Activated naive CD8-positive, alpha-beta T cell treated with anti-CD3 and anti-CD28 coated beads, Interleukin-2, amount 50 U/mL, for 24 hours (primary cell): Measurements from ENCODE around the gene DPF3.

Experiments used
- ATAC-seq: fragments of 150-1000 bp; cut with Tn5 transposase; one replicate; pipeline ENCODE4 v1.10.0; 2021
- DNase-seq: peaks from one replicate; pipeline ENCODE4 v3.0.0; 2021
- H3K27ac Mint-ChIP-seq: one replicate; pipeline ENCODE4 v1.8.0; 2021; ENCODE audit warnings: mild to moderate bottlenecking, mixed read lengths
- H3K27me3 Mint-ChIP-seq: one replicate; pipeline ENCODE4 v1.8.0; 2021; ENCODE audit warnings: mixed read lengths
- H3K36me3 Mint-ChIP-seq: one replicate; pipeline ENCODE4 v1.8.0; 2021; ENCODE audit warnings: low read depth, mixed read lengths
- H3K4me1 Mint-ChIP-seq: one replicate; pipeline ENCODE4 v1.8.0; 2021; ENCODE audit warnings: mixed read lengths
- H3K4me3 Mint-ChIP-seq: one replicate; pipeline ENCODE4 v1.8.0; 2021; ENCODE audit warnings: mild to moderate bottlenecking, moderate library complexity, mixed read lengths
- H3K9me3 Mint-ChIP-seq: one replicate; pipeline ENCODE4 v1.8.0; 2021; ENCODE audit warnings: mixed read lengths

DPF3 gene

DNA sequence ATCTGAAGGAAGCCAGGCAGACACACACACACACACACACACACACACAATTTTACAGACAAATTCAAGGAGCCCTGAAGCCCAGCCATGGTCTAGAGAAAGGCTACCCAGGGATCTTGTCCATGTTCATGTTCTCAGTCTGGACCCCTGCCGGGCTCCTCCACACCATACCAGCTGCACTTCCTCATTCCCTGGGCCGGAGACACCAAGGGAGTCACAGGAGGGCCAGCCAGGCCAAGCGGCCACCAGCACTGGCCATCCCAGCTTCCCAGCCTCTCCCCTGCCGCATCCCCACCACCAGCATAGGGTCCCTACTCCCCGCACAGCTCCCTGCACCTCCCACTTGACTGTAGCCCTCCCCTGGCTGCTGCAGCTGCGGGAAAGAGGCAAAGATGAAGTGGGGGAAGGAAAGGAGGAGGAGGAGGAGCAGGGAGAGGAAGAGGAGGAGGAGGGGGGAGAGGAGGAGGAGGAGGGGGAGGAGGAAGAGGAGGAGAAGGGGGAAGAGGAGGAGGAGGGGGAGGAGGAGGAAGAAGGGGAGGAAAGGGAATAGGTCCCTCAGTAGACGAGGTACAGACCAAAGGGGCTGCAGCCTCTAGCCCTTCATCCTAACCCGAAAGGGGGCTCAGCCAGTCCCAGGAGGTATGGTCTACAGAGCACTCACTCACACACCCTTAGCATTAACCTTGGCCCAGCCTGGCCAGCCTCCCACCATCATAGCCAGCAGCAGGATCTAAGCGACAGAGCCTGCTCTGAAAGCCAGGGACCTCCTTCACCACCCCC lies 293.2 kb downstream of the DPF3 start:
- Mint-ChIP-seq H3K27me3 (peaks cover 21% of the 10 kb centered on the region), H3K9me3 (no peaks in the 10 kb centered on the region)

DNA sequence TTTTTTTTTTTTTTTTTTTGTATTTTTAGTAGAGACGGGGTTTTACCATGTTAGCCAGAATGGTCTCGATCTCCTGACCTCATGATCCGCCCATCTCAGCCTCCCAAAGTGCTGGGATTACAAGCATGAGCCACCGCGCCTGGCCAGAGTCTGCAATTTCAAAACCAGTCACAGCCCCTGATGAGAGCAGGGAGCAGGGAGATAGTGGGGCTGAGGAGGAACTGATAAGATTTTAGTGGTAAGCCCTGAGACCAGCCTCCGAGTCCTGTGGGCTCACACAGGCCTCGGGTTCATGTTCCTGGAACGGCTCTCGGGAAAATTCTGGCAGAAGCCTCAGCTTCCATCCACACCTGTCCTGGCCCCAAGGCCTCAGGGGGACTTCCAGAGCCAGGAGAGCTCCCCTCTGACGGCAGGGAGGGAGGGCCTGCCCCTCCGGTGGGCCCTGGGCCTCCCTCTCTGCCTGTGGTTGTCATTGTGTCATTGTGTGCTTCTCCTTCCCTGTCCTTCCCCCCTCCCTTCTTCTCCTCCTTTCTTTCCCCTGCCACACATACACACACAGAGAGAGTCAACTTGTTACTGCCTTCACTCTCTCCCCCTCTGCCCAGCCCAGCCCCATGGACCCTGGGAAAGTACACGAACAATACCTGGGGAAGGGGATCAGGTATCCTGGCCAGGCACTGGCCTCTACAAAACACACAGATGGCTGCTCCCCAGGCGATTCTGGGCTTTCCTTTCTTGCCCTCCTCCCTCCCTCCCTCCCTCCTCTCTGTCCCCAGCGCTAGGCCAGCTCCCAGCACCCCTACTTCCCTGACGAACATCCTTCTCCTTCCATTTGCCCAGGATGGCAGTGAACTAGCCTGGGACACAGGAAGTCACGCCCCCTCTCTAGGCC lies 294.1 kb downstream of the DPF3 start:
- Mint-ChIP-seq H3K4me3 (no peak overlapping the region), H3K27me3 (peaks cover 23% of the 10 kb centered on the region), H3K36me3 (no peaks in the 10 kb centered on the region)

More for the DNA sequence above, 293.2 kb downstream of the DPF3 start:
- ATAC-seq: no peak
- Mint-ChIP-seq H3K4me1 (peaks cover 17% of the 10 kb centered on the region), H3K4me3 (no peak overlapping the region), H3K36me3 (no peaks in the 10 kb centered on the region), H3K27ac (no peak overlapping the region)
- no peak for DNase-seq

DNA sequence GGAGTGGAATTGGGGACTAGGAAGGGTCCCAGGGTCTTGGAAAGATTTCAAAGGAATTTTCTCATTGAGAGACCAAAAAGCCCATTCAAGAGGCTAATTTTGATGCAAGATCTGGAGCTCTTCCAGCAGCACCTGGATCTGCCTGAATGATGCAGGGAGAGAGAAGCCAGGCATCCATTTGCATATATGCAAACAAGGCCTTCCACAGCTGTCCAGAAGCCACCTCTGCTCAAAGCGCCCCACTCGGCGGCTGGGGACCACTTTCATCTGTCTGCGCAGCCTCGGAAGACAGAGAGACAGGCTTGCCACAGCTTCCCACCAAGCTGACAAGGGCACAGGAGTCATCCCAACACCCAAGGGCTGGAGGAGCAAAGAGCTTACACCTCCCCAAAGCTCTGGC lies 295.6 kb downstream of the DPF3 start:
- Mint-ChIP-seq H3K27ac (no peak overlapping the region), H3K36me3 (no peaks in the 10 kb centered on the region), H3K9me3 (no peaks in the 10 kb centered on the region), H3K4me3 (no peak overlapping the region), H3K4me1 (peaks cover 40% of the 10 kb centered on the region), H3K27me3 (peaks cover 23% of the 10 kb centered on the region)
- ATAC-seq (no peak), DNase-seq (no peak)

More for the DNA sequence above, 294.1 kb downstream of the DPF3 start:
- Mint-ChIP-seq H3K4me1 (peaks cover 26% of the 10 kb centered on the region), H3K9me3 (no peaks in the 10 kb centered on the region), H3K27ac (no peak overlapping the region)
- ATAC-seq (no peak), DNase-seq (no peak)

DNA sequence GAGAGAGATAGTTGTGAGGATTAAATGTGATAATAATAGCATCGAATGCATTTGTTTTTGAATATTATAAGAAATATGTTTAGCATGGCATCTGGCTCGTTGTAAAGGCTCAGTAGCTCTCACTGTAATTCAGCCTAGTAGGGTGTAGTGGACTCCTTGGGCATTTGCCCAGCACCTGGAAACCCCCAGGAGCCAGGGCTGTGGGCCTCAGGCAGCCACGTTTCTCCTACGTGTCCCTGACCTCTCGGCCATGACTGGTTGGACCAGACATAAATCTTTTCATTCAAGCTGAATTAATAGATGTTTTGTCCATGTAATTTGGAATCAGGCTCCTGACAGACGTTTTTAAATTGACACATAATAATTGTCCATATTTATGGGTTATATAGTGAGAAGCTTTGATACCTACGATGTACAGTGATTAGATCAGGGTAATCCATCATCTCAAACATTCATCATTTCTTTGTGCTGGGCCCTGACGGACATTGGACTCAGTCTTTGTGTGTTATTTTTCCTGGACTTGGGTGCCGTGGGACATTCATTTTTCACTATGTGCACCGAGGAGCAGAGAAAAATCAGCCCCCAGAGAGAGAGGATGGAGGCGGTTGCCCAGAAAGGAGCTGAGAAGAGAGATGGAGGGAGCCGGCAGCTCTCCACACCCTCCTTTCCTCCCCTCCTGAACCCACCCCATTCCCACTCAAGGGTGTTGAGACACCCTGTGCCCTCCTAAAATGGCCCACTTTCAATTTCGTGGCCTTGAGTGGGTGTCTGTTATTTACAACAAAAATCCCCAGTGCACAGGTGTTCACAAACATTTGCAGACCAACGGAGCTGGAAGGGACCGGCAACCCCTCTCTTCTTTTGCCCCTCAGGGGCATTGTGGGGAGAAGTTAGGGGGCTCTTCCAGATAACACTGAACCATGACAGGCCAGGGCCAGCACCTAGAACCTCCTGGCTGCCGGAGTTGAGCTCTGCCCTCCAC lies 296.4 kb downstream of the DPF3 start:
- no peaks in the 10 kb centered on the region for H3K9me3 Mint-ChIP-seq
- peaks cover 27% of the 10 kb centered on the region for H3K27me3 Mint-ChIP-seq
- H3K4me3 Mint-ChIP-seq: no peak overlapping the region
- H3K27ac Mint-ChIP-seq: no peak overlapping the region
- peaks cover 48% of the 10 kb centered on the region for H3K4me1 Mint-ChIP-seq
- no peaks in the 10 kb centered on the region for H3K36me3 Mint-ChIP-seq
- ATAC-seq (no peak), DNase-seq (no peak)

DNA sequence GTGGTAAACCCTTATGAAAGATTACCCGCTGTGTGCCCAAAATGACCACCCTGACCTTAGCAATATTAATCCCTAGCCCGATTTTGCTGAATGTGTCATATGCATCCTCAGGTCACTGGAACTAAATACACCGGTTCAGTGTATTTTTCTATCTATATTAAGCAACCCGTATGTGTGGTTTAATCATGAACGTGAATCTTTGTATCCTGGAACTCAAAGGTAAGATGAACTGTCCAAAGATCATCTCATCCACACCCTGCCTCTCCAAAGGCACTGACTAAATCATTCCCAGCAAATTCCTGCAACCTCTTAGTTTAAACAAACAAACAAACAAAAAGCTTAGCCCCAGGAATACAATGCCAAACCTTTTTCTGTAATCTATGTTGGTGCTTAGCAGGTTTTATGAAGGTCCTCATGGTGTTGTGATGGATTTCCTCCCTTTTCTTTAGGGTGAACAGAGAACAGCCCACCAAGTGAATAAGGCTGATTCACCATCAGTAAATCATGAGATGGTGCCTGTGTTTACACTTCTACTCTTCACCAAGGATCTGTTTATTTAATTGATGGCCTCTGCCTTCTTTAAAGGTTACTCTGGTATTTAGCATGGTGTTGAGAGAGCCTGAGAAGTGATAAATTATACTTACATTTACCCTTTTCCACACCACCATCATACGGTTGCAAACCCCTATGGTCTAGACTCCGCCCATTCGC lies 298.6 kb downstream of the DPF3 start:
- Mint-ChIP-seq H3K4me1 (peaks cover 68% of the 10 kb centered on the region), H3K27me3 (peaks cover 28% of the 10 kb centered on the region), H3K27ac (no peak overlapping the region), H3K36me3 (no peaks in the 10 kb centered on the region), H3K9me3 (no peaks in the 10 kb centered on the region), H3K4me3 (no peak overlapping the region)
- ATAC-seq (no peak), DNase-seq (no peak)

DNA sequence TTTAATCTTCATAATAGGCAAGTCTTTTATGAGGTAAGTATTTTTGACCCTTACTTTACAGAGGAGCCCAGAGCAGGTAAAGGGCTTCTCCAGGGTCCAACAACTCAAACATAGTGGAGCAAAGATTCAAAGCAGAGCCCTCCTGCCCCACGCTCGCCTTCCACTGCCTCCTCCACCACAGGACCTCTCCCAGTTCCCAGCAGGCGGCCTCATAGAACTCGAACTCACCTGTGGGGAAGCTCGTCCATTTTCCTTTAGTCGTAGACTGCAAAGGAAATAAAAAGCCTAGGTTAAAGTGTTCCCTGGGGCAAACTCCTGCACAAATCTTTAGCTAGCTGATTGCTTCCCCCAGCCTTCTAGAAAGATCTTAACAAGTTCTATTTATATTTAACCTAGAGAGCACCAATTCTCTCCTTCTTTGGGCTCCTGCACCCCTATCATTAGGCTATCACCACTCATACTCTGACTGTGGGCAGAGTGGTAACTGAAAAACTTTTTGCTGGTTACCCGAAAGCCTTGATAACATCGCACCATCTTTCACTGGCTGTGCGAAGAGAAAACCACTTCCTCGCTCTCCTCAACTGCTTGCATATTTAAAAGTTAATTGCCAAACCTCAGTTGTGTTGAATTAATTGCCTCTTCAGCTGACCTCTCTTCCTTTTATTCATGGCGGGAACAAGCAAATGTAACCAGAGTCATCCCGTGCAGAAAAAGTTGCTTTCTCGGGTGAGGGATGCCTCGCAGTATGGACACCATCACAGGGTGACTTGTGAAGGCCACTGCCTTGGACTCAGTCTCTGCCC lies 299.6 kb downstream of the DPF3 start:
- Mint-ChIP-seq H3K9me3 (peaks cover 8% of the 10 kb centered on the region), H3K4me3 (peak overlapping the region; percentile 27), H3K36me3 (no peaks in the 10 kb centered on the region), H3K4me1 (peaks cover 75% of the 10 kb centered on the region), H3K27me3 (peaks cover 26% of the 10 kb centered on the region), H3K27ac (peak overlapping the region; percentile 68)
- DNase-seq: peak; percentile 19
- ATAC-seq: peak; percentile 91

DNA sequence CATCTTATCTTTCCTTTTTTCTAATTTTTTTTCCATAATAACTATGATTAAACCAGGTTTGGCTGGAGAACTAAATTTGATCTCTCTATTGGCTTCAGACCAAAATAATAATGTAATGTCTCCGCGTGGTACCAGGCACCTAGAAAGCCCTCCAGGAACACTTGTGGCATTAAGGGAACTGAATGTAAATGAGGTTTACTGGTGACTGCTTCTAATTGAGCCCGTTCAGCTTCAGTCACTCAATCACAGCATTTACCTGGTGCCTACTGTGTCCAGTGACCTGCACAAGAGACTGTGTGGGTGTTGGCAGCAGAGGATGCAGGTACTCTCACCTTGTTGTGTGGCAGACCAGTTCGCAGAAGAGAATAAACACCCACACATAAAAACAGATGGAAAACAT lies 302.5 kb downstream of the DPF3 start:
- H3K27me3 Mint-ChIP-seq: peaks cover 26% of the 10 kb centered on the region
- no peak for DNase-seq
- no peak overlapping the region for H3K4me3 Mint-ChIP-seq
- peaks cover 62% of the 10 kb centered on the region for H3K4me1 Mint-ChIP-seq
- H3K9me3 Mint-ChIP-seq: peaks cover 11% of the 10 kb centered on the region
- no peak for ATAC-seq
- H3K27ac Mint-ChIP-seq: no peak overlapping the region
- H3K36me3 Mint-ChIP-seq: no peaks in the 10 kb centered on the region

DNA sequence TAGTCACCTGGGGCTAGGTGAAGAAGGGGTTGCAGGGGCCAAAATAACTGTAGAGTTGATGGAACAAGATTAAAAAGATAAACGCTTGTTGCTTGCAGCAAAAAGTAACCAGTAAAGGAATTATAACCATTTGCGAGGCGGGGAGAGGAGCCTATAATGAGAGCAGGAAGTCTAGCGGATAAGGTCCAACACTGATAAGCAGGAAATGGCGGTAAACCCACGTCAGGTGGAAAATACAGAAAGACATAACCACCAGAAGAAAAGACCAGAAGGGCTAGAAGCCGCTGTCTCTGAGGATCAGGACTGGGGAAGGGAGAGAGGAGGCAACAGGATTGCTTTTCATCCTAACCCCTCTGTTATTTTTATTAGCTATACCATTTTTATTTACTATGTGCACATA lies 303.3 kb downstream of the DPF3 start:
- Mint-ChIP-seq H3K4me3 (peak overlapping the region; percentile 27), H3K4me1 (peaks cover 56% of the 10 kb centered on the region), H3K36me3 (no peaks in the 10 kb centered on the region), H3K27me3 (peaks cover 19% of the 10 kb centered on the region), H3K9me3 (peaks cover 12% of the 10 kb centered on the region), H3K27ac (no peak overlapping the region)
- DNase-seq: peak; percentile 18
- ATAC-seq: peak; percentile 54

DNA sequence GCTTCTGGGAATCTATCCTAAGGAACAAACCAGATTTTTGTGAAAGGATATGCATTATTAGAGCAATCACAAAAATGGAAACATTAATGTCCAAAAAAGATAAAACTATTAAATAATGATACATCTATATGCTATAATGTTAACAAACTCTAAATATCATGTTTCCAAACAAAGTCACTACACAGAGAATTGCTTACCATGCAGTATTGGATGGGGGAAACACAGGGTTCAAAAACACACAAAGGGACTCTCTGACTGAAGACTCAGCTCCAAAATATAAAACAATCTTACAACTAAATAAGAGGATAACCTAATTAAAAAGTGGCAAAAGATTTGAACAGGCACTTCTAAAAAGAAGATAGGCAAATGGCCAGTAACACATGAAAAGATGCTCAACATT lies 304.2 kb downstream of the DPF3 start:
- no peaks in the 10 kb centered on the region for H3K36me3 Mint-ChIP-seq
- H3K4me1 Mint-ChIP-seq: peaks cover 48% of the 10 kb centered on the region
- peaks cover 22% of the 10 kb centered on the region for H3K27me3 Mint-ChIP-seq
- DNase-seq (no peak), ATAC-seq (no peak)
- peaks cover 12% of the 10 kb centered on the region for H3K9me3 Mint-ChIP-seq
- no peak overlapping the region for H3K27ac Mint-ChIP-seq
- no peak overlapping the region for H3K4me3 Mint-ChIP-seq

DNA sequence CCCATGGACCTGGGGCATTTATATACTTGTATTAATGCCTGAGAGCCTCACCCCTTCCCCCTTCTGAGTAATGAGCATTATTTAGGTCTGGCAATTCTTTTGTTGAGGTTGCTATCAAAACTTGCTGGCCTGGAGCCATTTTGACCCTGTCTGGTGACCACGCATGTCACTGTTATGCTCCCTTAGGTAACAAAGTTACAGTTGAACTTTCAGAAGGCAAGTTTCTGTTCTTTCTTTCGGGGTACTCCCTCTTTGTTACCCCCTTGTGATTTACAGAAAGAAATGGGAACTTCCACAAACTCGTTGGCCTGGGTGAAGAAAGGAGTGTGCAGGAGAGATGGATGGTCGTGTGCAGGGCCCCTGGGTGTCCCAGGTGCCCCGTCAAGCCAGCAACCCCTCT lies 305.4 kb downstream of the DPF3 start:
- ATAC-seq: no peak
- Mint-ChIP-seq H3K27ac (no peak overlapping the region), H3K27me3 (peaks cover 22% of the 10 kb centered on the region)

DNA sequence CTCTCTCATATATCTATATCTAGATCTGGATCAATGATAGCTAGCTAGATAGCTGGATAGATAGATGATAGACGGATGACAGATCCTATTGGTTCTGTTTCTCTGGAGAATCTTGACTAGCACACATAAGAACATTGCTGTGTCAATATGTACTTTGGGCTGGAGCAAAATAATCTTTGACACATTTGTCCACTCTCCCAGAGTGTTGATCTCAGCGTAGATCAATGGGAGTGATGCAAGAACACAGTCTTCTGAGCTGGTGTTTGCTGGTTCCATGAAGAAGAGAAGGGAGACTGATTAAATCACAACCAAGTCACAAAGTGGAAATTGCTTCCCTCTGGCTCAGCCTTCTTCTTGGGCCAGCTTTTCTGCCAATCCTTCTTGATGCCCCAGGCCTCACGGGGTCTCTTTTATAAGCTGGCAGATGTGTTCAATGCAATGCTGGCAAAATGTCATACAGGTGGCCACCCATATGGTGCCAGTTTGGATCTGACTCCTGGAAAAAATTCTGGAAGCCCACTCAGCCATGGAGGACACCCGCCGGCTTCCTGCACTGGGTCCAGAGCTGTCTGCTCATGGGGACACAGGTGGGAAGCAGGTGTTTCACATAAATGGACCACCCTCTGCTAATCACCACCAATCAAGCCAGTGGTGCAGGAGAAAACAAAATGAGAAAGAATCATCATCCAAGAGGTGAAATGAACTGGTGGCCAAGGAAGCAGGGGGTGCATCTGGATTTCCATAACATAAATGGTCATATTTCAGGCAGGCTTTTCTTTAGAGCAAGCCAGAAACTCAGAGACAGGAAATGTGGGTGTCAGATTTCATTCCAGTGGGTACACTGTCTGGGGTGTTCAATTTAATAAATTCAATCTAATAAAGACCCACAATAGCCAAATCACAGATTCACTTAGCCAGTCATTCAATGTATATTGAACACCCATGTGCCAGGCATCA lies 310.3 kb downstream of the DPF3 start:
- Mint-ChIP-seq H3K36me3 (no peaks in the 10 kb centered on the region), H3K27ac (no peak overlapping the region), H3K9me3 (peaks cover 4% of the 10 kb centered on the region), H3K4me1 (peaks cover 4% of the 10 kb centered on the region), H3K27me3 (peaks cover 10% of the 10 kb centered on the region), H3K4me3 (no peak overlapping the region)
- ATAC-seq: no peak
- DNase-seq: no peak

More for the DNA sequence above, 305.4 kb downstream of the DPF3 start:
- Mint-ChIP-seq H3K36me3 (no peaks in the 10 kb centered on the region), H3K4me1 (peaks cover 37% of the 10 kb centered on the region), H3K9me3 (peaks cover 12% of the 10 kb centered on the region), H3K4me3 (no peak overlapping the region)
- no peak for DNase-seq

DNA sequence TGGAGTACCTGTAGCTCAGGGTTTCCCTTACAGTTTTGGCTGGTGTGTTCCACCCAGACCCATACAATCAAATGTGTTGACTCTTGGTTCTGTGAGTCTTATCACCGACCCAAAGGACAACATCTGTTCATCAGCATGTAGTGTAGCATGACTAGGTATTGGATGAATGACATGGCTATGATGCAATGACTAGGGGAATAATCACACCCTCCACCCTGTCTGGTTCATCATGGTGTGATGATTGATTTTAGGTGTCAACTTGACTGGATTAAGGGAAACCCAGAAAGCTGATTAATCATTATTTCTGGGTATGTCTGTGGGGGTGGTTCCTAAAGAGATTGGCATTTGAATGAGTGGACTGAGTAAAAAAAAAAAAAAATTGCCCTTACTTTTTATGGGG lies 311.3 kb downstream of the DPF3 start:
- H3K4me1 Mint-ChIP-seq: peaks cover 4% of the 10 kb centered on the region
- H3K27me3 Mint-ChIP-seq: peaks cover 10% of the 10 kb centered on the region
- no peak overlapping the region for H3K27ac Mint-ChIP-seq
- ATAC-seq (peak; percentile 73), DNase-seq (no peak)
- H3K4me3 Mint-ChIP-seq: no peak overlapping the region
- peaks cover 4% of the 10 kb centered on the region for H3K9me3 Mint-ChIP-seq
- H3K36me3 Mint-ChIP-seq: no peaks in the 10 kb centered on the region
